Activated T-helper 2 cell treated with anti-CD3 and anti-CD28 coated beads, Interferon-gamma antibody, Interleukin-2, Interleukin-4, amounts not matched to agents 10 μg/mL and 5 μg/mL and 100 μg/mL, durations not matched to agents 14 hours and 24 hours and 36 hours (primary cell): ENCODE measurements around the gene HMOX1. TPM values are rescaled to one million over a fixed set of nuclear protein-coding genes. Genes with fewer than 3 reads are reported as not detected.

ENCODE experiments used
- DNase-seq: peaks from one replicate; pipeline ENCODE4 v3.0.0; 2021; ENCODE audit warnings: low spot score
- H3K27ac Mint-ChIP-seq: one replicate; pipeline ENCODE4 v1.8.0; 2021; ENCODE audit warnings: mixed read lengths
- H3K27me3 Mint-ChIP-seq: one replicate; pipeline ENCODE4 v1.8.0; 2021; ENCODE audit warnings: low read depth, mixed read lengths
- H3K36me3 Mint-ChIP-seq: one replicate; pipeline ENCODE4 v1.8.0; 2021; ENCODE audit warnings: low read depth, mixed read lengths
- H3K4me1 Mint-ChIP-seq: one replicate; pipeline ENCODE4 v1.8.0; 2021; ENCODE audit warnings: low read depth, mixed read lengths
- H3K4me3 Mint-ChIP-seq: one replicate; pipeline ENCODE4 v1.8.0; 2021; ENCODE audit warnings: low read depth, mild to moderate bottlenecking, moderate library complexity, mixed read lengths
- H3K9me3 Mint-ChIP-seq: one replicate; pipeline ENCODE4 v1.8.0; 2021; ENCODE audit warnings: mixed read lengths
- intact Hi-C: fragments of 100-400 bp; cut with micrococcal nuclease; formaldehyde crosslinking; loops from one replicate; pipeline ENCODE4 v1.15.1; 2023
- total RNA-seq: library from RNA; stranded (reverse); gene quantifications from 2 replicates; pipeline ENCODE4 v1.2.3, GENCODE V29; 2022

The HMOX1 gene
- total RNA-seq, 1 donor from 2014 or later = 1.0 TPM

GRCh38 chr22:35439365-35439717 lies 58.4 kb downstream of the HMOX1 start:
- no peaks in the 10 kb centered on the region for H3K27me3 Mint-ChIP-seq

GRCh38 chr22:35440129-35440528 lies 59.2 kb downstream of the HMOX1 start:
- no peak overlapping the region for H3K27ac Mint-ChIP-seq
- no peak overlapping the region for H3K4me3 Mint-ChIP-seq
- no peaks in the 10 kb centered on the region for H3K27me3 Mint-ChIP-seq
- H3K36me3 Mint-ChIP-seq = peaks cover 47% of the 10 kb centered on the region
- no peaks in the 10 kb centered on the region for H3K9me3 Mint-ChIP-seq
- DNase-seq = no peak
- H3K4me1 Mint-ChIP-seq = peaks cover 3% of the 10 kb centered on the region
- intact Hi-C loops = no loop called here

More at GRCh38 chr22:35439365-35439717, 58.4 kb downstream of the HMOX1 start:
- peaks cover 54% of the 10 kb centered on the region for H3K36me3 Mint-ChIP-seq
- no peak overlapping the region for H3K27ac Mint-ChIP-seq
- H3K9me3 Mint-ChIP-seq = no peaks in the 10 kb centered on the region
- DNase-seq = no peak
- peaks cover 3% of the 10 kb centered on the region for H3K4me1 Mint-ChIP-seq
- intact Hi-C loops = no loop called here
- no peak overlapping the region for H3K4me3 Mint-ChIP-seq

- Mint-ChIP-seq H3K9me3 (no peaks in the 10 kb centered on the region), H3K4me1 (peaks cover 9% of the 10 kb centered on the region), H3K4me3 (no peak overlapping the region), H3K36me3 (peaks cover 44% of the 10 kb centered on the region), H3K27ac (no peak overlapping the region), H3K27me3 (no peaks in the 10 kb centered on the region)
- intact Hi-C loops = no loop called here
- DNase-seq = no peak
These were observed 60.7 kb downstream of the HMOX1 start for GRCh38 chr22:35441489-35442100.

- H3K9me3 Mint-ChIP-seq = no peaks in the 10 kb centered on the region
- H3K4me1 Mint-ChIP-seq = peaks cover 5% of the 10 kb centered on the region
- H3K27ac Mint-ChIP-seq = no peak overlapping the region
These were observed 61.6 kb downstream of the HMOX1 start for GRCh38 chr22:35442471-35442870.

GRCh38 chr22:35443338-35443737 lies 62.4 kb downstream of the HMOX1 start:
- peaks cover 10% of the 10 kb centered on the region for H3K4me1 Mint-ChIP-seq
- H3K36me3 Mint-ChIP-seq = peaks cover 37% of the 10 kb centered on the region
- no peak overlapping the region for H3K4me3 Mint-ChIP-seq
- DNase-seq = no peak
- no peaks in the 10 kb centered on the region for H3K27me3 Mint-ChIP-seq
- intact Hi-C loops = no loop called here
- H3K27ac Mint-ChIP-seq = no peak overlapping the region
- no peaks in the 10 kb centered on the region for H3K9me3 Mint-ChIP-seq

More at GRCh38 chr22:35442471-35442870, 61.6 kb downstream of the HMOX1 start:
- intact Hi-C loops = no loop called here
- DNase-seq = no peak
- Mint-ChIP-seq H3K27me3 (no peaks in the 10 kb centered on the region), H3K4me3 (no peak overlapping the region), H3K36me3 (peaks cover 40% of the 10 kb centered on the region)

Other genes starting within 250 kb of the HMOX1 start
- gene HMGXB4, start 123.6 kb upstream of the HMOX1 start, total RNA-seq = 41.8 and 42.3 TPM in 2 replicates
- gene TOM1, start 81.2 kb upstream of the HMOX1 start, total RNA-seq = 21.2 and 23.6 TPM in 2 replicates
- gene MCM5, start 19.0 kb downstream of the HMOX1 start, total RNA-seq = 270 and 286 TPM in 2 replicates
- gene RASD2, start 159.7 kb downstream of the HMOX1 start, total RNA-seq = not detected in 2 replicates
- 0.50 and 0.67 TPM in 2 replicates for gene MB, start 236.2 kb downstream of the HMOX1 start, total RNA-seq